Amniotic epithelial cell (primary cell): Measurements from ENCODE around the gene TYW5.

Source experiments
- DNase-seq: peaks from one replicate; pipeline ENCODE4 v3.0.0-alpha.2; 2010; ENCODE audit warnings: low read depth

Gene TYW5

DNA sequence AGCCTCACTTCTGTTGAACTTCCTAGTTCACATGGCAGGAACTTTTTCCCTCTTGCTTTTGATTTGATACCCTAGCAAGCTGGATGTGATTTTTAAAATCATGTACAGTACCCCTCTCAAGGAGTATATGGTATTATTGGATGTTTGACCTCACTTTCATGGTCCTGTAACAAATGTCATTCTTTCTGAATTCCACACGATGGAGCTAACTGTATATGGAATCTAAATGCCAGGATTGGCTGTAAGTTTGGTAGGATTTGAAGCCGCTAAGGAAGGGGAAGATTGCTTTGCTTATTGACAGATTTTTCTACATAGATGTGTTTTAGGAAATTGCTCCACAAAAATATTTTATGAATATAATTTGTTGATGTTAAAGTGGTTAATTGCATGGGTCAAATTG is 18.4 kb upstream of the TYW5 start:
- peak; percentile 62 for DNase-seq

DNA sequence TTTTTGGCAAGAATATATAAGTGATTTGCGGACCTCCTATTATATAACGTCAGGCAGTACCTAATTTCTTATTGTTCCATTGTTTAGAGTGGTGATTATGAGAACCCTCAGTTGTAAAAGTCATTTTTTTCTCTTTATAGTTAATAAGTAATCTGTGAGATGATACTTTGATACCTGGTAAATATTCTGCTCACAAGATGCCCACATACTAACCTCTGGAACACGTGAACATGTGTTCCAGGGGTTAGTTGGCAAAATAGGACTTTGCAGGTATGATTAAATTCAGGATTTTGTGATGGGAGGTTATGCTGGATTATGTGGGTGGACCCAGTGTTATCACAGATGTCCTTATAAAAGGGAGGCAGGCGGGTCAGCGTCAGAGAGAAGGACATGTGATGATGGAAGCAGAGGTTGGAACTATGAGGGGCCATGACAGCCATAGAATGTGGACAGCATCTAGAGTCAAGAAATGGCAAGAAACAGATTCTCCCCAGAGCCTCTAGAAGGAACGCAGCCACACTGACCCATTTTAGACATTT is 16.9 kb upstream of the TYW5 start:
- no peak for DNase-seq

DNA sequence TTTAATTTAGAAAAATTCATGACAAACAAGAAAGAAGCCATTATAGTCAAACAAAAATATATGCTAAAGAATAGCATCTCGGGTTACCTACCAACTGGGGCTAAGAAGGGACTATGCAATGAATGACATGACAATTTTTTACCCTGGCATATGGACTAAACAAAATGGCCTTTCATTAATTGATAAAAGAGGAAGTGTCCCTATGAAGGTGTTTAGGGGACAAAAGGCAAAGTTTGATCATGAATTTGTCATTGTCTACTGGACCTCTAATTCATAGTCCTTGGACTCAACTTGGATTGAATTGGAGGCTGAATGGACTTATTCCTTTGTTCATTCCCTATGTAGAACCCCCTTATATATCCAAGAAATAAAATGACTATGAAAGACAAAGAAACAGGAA is 12.8 kb upstream of the TYW5 start:
- no peak for DNase-seq

- no peak for DNase-seq
These were observed 11.7 kb upstream of the TYW5 start for GRCh38 chr2:199966976-199967375.

DNA sequence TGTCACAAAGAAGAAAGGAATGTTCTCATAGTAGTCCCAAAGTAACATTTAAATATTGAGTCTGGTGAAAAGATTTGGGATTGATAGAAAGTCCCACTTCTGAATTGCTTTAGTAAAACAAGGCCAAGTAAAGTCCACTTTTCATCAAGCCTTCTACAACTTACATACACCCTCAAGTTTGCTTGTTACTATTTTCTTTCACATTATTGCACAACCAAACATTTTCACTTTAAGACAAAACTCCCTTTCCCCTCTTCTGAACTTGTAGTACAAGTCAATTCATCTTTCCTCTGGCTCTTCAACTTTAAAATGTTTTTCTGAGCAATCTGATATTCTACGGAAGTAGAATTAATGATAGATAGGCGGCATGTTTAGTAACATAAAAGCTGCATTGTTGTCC is 11.1 kb upstream of the TYW5 start:
- no peak for DNase-seq

DNA sequence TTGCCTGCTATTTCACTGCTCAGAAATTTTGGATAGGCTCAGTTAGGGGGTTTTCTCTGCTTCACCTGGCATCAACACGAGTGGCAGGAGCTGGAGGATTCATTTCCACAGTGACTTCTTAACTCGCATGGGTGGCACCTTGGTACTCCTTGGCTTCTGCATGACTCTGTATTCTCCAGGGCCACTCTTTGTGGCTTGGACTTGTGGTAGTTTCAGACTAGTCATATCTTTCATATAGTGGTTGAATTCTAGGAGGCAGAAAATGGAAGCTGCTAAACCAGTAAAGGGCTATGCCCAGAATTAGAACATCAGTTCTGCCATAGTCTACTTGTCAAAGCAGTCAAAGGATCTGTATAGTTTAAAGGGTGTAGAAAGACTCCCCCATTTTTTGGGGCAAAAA is 6.9 kb upstream of the TYW5 start:
- no peak for DNase-seq

- DNase-seq: no peak
These were observed 2.7 kb upstream of the TYW5 start for GRCh38 chr2:199958014-199958413.

- no peak for DNase-seq
These were observed 730 bp upstream of the TYW5 start for GRCh38 chr2:199956062-199956380.

- no peak for DNase-seq
These were observed 318 bp downstream of the TYW5 start for GRCh38 chr2:199955007-199955338.

GRCh38 chr2:199951023-199951422 is 4.3 kb downstream of the TYW5 start:
- no peak for DNase-seq

GRCh38 chr2:199950396-199950795 is 4.9 kb downstream of the TYW5 start:
- no peak for DNase-seq

GRCh38 chr2:199946836-199947235 is 8.5 kb downstream of the TYW5 start:
- no peak for DNase-seq

GRCh38 chr2:199946196-199946595 is 9.1 kb downstream of the TYW5 start:
- no peak for DNase-seq

GRCh38 chr2:199943373-199943772 is 11.9 kb downstream of the TYW5 start:
- DNase-seq: no peak

DNA sequence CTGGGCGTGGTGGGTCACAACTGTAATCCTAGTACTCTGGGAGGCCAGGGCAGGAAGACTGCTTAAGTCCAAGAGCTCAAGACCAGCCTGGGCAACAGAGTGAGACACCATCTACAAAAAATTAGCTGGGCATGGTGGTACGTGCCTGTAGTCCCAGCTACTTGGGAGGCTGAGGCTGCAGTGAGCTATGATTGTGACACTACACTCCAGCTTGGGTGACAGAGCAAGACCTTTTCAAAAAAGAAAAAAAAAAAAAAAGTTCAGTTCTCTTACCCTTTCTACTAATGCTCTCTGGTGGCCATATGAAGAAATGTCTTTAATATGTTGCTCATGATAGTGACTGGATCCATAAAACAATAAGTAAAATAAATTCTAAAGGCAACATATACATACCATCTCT is 14.9 kb downstream of the TYW5 start:
- peak; percentile 35 for DNase-seq

DNA sequence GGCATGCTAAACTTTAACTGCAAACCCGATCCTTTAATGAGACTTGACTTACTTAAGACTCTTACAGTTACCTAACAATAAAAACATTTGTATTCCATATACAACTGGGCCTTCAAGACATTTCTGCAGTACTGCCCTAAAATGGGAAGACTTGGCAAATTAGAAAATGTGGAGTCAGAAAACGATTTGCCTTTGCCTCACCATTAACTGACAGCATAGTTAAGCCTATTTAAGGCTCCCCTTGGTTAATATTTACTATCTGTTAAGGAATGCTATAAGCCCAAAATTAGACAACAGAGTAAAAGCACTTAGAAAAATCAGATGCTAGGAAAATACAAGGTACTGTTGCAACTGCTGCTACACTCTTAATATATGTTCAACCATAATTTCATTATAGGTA is 18.7 kb downstream of the TYW5 start:
- DNase-seq: no peak

DNA sequence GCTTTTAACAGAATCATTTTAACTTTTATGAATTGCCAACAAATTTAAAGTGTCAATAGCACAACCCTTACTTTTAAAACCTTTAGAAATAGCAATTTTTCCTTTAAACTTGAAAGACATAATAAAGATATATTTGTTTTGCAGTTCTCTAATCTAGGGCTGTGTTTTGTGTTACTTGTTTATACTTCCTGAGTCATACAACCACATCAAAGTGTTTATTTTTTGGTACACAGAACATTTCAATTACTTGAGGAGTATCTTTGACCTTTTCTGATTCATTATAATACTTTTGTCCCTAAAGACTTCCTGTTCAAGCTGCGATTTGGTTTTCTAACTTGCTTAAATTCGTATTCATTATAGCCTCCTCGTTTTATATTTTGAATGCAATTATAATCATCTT is 21.8 kb downstream of the TYW5 start:
- peak; percentile 44 for DNase-seq

GRCh38 chr2:199932312-199932855 is 22.9 kb downstream of the TYW5 start:
- DNase-seq: peak; percentile 31

DNA sequence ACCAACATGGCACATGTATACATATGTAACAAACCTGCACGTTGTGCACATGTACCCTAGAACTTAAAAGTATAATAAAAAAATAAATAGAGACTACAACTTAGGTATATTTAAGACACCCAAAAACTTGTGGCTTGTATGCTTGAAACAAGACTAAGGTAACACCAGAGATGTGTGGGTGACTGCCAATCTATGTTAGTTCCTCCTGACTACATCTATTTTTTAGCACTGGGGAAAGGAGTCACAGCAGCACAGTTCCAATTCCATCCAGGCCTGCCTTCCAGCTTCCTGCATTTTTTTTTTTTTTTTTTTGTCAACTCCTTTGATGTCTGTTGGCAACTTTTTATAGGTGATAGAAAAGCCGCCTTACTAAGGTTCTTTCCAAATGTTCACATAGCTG is 26.0 kb downstream of the TYW5 start:
- DNase-seq: no peak

DNA sequence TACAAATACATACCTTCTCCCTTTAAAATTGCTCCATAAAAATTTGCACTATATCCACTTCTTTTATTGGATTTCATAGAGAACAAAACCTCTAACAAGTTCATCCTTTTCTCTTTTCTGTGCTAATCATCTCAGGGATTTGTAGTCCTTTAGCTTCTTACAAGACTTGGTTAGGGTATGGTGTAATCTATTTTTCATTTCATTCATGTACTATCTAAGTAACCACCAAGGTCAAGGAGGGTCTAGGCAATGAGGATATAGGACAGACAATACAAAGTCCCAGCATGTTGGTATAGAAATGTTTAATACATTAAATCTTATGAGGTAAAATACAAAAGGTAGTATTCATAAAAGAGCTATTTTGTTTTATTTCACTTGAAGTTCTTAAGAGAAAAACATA is 26.7 kb downstream of the TYW5 start:
- peak; percentile 63 for DNase-seq

DNA sequence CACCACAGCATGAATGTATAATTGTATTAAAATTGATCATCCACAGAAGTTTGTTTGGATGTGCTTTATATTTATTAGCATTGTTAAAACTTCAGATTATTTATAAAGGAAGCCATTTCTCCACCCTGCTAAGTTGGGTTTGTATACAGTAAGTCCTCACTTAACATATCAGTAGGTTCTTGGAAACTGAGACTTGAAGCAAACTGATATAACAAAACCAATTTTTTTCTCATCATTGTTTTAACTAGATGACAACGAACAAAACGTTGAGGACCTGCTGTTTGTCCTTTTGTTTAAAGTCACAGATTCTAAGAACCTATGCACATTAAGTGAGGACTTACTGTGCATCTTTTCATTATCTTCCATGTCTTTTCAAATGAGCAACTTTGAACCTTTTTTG is 27.1 kb downstream of the TYW5 start:
- DNase-seq: no peak

- no peak for DNase-seq
These were observed 28.5 kb downstream of the TYW5 start for GRCh38 chr2:199926806-199927205.

- no peak for DNase-seq
These were observed 31.4 kb downstream of the TYW5 start for GRCh38 chr2:199923924-199924323.

DNA sequence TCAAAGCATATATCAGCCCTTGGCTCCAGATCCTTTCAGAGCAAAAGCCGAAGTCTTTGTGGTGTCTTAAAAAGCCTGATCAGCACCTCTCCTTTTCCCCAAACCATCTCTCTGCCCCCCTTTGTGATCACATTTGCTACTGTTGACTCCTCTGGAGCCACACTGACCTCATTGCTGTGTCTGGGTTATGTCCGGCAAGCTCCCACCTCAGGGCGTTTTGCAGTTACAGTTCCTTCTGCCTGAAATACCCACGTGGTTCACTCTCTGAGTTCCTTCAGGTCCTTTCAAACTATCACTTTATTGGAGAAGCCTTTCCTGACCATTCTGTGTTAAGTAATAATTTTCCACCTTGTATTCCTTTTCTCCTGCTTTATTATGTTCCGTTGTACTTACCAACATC is 32.4 kb downstream of the TYW5 start:
- peak; percentile 62 for DNase-seq

DNA sequence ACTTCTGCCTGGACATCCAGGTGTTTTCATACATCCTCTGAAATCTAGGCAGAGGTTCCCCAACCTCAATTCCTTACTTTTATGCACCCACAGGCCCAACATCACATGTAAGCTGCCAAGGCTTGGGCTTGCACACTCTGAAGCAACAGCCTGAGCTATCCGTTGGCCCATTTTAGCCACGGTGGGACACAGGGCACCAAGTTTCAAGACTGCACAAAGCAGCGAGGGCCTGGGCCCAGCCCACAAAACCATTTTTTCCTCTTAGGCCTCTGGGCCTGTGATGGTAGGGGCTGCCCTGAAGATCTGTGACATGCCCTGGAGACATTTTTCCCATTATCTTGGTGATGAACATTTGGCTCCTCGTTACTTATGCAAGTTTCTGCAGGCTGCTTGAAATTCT is 38.3 kb downstream of the TYW5 start:
- no peak for DNase-seq
